ENCODE results near the gene CATSPERD.

The CATSPERD gene

GRCh38 chr19:5719961-5720790, at the start of gene CATSPERD, which contains the start of gene LONP1:
CATSPERD (plus strand) TSS chr19:5720637; CDS start chr19:5720738, 101 bp downstream.
LONP1 (minus strand) TSS chr19:5720146; CDS start chr19:5720132, 14 bp downstream.
- DNase-seq: peak; percentile 99

GRCh38 chr19:5671600-5671999, 48.8 kb upstream of the CATSPERD start:
- DNase-seq: no peak

- DNase-seq: no peak
Observed at GRCh38 chr19:5672708-5673459, 47.6 kb upstream of the CATSPERD start.

- DNase-seq: no peak
Observed at GRCh38 chr19:5673752-5674151, 46.7 kb upstream of the CATSPERD start.

GRCh38 chr19:5674714-5675113, 45.7 kb upstream of the CATSPERD start:
- no peak for DNase-seq

GRCh38 chr19:5676105-5676771, 44.2 kb upstream of the CATSPERD start:
- no peak for DNase-seq

- no peak for DNase-seq
Observed at GRCh38 chr19:5676772-5677105, 43.7 kb upstream of the CATSPERD start.

GRCh38 chr19:5677136-5677535, 43.3 kb upstream of the CATSPERD start:
- no peak for DNase-seq

- no peak for DNase-seq
Observed at GRCh38 chr19:5677580-5677979, 42.9 kb upstream of the CATSPERD start.

- DNase-seq: no peak
Observed at GRCh38 chr19:5678071-5678718, 42.2 kb upstream of the CATSPERD start.

- no peak for DNase-seq
Observed at GRCh38 chr19:5679289-5680083, 41.0 kb upstream of the CATSPERD start.

GRCh38 chr19:5680084-5680436, 40.4 kb upstream of the CATSPERD start:
- no peak for DNase-seq

GRCh38 chr19:5680437-5681368, 39.7 kb upstream of the CATSPERD start, which contains the start of the genes HSD11B1L and MICOS13:
HSD11B1L (plus strand) TSS chr19:5681027; CDS start chr19:5684833, 3,806 bp downstream.
MICOS13 (minus strand) TSS chr19:5680516; CDS start chr19:5680486, 30 bp downstream.
- DNase-seq: peak; percentile 99

- DNase-seq: no peak
Observed at GRCh38 chr19:5681391-5682106, 38.9 kb upstream of the CATSPERD start.

- no peak for DNase-seq
Observed at GRCh38 chr19:5682107-5682482, 38.3 kb upstream of the CATSPERD start.

GRCh38 chr19:5683177-5683886, 37.1 kb upstream of the CATSPERD start:
- DNase-seq: no peak

- DNase-seq: no peak
Observed at GRCh38 chr19:5684694-5685430, 35.6 kb upstream of the CATSPERD start.

GRCh38 chr19:5686326-5686646, 34.2 kb upstream of the CATSPERD start:
- no peak for DNase-seq

Measured in NCI-H345 (cell line).